Myocyte (in vitro differentiated cells): ENCODE data around the gene VPS33A. TPM values are rescaled to one million over a fixed set of nuclear protein-coding genes. Genes with fewer than 3 reads are reported as not detected.
"Not testable (repeated sequence)": the region's sequence is repeated elsewhere in the genome, so short reads cannot be mapped to it uniquely, and the experiment has no call there.

Experiments used
- DNase-seq: peaks from one replicate; pipeline ENCODE4 v3.0.0-alpha.2; 2012; ENCODE audit warnings: low read depth
- polyA plus RNA-seq: library from polyadenylated mRNA; unstranded; fragments of >200 nt; gene quantifications from one replicate; pipeline ENCODE4 v1.2.1, GENCODE V29; 2012; ENCODE audit warnings: missing spikeins
- total RNA-seq: library from RNA; depleted of rRNA; stranded (reverse); fragments of >200 nt; gene quantifications from 2 replicates; pipeline ENCODE4 v1.2.3, GENCODE V29; 2014

The VPS33A gene
- 19.0 and 20.0 TPM in 2 replicates for total RNA-seq
- polyA plus RNA-seq = 19.7 TPM

DNA sequence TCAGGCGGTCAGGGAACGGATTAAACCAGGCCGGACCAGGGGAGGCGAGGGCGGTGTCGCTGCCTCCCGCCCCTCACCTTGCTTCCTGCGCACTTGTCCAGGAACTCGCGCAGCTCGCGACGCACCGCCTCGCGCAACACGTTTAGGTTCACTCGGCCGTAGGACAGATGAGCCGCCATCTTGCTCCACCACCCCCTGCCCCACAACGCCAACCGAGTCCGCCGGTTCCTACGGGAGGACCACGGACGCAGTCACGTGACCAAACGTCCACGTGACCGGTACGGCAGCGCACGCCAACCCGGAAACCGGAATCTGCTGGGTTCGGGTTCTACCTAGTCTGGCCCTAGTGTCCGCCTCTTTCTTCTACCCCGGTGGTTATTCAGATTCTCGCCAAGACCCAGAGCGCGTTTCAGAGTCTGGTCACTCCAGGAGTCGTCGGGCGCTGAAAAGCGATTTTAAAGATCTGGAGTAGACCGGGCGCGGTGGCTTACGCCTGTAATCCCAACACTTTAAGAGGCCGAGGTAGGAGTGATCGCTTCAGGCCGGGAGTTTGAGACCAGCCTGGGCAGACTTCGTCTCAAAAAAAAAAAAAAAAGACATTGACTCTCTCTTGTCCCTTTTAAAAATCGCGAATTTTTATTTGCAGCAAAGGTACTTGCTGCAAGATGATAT lies at the start of gene VPS33A:
TSS of gene VPS33A (minus strand) at position 265 of the 672 bp plus-strand sequence. CDS start at position 179, 86 bp downstream.
- DNase-seq = peak; percentile 98

DNA sequence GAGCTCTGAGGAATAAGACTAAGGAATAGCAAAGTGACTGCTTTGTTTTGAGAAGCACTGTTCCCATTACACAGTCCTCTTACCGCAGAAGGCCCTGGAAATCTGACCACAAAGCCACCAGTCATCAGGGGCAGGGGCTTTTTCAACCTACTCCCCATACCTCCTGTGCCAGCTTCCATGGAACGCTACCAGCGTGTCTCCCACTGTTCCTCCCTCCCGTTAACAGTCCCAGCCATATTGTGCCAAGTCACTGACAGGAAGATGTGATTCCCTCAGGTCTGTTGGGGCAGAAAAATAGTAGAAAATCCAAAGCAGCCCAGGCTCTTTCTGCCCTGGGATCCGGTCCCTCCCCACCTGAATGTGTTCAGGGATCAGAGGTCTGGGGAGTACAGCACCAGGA lies 46.6 kb upstream of the VPS33A start:
- peak; percentile 70 for DNase-seq

DNA sequence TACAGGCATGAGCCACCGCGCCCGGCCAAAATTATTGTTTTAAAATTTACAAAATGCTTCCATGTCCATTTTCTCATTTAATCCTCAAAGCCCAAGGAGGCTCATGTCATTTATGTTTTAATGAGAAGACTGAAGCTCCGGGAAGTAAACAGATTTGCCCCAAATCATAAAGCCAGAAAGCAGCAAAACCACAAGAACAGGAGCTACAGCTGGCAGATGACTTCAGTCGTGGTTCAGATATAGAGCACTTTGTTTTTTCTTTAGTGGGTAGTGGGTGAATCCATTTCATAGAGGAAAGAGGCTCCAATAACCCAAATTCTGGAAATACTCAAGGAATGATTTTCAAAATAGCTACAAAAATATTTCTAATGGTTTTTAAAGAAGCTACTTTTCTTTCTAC lies 45.4 kb upstream of the VPS33A start:
- peak; percentile 38 for DNase-seq

DNA sequence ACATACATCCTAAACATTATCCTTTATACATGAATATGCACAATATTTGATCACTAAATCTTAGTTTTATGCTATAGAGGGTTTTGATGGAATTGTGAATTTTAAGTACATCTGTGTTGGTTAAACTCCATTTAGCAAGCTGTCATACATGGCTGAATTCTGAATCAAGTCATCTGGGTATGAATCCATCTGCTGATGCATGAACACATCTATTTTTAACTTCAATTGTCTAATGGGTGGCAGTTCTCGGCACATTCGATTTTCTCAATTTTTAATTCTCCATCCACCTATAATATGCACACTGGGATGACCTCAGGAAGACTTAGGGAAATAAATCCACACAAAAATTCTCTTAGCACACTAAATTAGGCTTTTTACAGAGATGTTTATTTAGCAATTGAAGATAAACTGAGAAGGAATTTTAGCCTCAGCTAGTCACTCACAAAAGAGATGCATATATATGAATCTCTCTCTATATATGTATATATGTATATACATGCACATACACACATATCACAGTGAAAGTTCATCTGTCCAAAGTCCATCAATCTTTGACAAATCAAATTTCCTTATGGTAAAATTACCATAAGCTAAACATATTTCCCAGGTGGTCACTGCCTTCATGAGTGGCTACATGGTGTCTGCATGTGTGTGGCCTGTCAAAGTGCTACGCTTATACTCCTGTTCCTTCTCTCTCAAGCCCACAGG lies 44.5 kb upstream of the VPS33A start:
- DNase-seq = peak; percentile 53

DNA sequence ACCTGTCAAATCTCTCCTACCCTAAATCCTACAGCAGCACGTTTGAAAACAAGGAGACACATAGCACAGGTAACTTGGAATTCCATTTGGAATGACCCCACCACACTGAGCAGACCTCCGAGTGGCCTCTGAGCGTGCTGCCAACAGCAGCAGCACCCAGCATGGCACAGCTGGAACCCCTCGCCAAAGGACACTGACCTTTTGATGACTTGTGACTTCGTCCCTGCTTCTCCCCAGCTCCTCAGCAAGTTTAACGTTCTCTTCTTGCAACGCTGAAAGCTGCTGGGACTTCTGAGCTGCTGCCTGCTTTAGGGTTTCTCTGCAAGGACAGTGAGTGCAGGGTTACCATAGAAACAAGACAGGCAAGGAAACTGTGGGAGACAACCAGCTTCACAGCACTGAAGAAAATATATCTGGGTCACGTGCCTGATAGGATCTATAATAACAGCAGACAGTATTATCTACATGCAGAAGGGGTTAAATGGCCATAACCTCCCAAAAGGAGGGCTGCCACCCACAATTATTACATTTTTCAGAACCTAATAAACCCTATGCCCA lies 43.3 kb upstream of the VPS33A start:
- no peak for DNase-seq

DNA sequence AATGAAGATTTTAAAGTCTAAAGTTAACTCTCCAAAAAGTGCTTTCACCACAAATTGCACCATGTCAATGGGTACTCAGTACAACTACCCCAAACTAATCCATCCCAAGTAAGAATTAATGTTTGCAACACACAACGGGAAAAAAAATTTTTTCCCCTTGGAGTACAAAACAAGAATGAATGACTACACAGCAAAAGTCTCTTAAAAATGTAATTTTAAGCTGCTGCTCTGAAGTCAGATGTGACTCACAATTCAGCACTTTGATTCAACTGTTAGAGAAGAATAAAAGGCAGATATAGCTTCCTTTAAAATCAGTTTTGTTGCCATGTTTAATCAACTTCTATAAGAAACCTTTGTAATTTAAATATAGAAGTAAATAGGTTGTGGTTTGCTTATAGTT lies 42.5 kb upstream of the VPS33A start:
- no peak for DNase-seq

DNA sequence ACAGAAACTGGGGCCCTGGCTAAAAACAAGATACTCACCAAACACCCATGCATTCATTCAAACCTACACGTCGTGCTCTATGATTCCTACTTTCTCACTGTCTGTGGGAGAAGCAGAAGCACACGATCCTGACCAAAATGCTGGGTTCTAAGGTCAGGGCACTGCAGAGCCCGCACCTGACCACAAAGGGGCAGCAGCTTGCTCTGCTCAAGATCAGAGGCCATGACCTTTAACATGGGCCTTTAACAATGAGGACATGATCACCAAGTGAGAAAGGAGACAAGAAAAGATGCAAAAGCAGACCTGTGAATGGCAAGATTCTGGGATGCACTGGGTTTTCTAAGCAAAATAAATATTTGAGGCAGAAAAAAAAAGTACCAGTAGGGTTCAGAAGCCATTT lies 40.1 kb upstream of the VPS33A start:
- DNase-seq = no peak

DNA sequence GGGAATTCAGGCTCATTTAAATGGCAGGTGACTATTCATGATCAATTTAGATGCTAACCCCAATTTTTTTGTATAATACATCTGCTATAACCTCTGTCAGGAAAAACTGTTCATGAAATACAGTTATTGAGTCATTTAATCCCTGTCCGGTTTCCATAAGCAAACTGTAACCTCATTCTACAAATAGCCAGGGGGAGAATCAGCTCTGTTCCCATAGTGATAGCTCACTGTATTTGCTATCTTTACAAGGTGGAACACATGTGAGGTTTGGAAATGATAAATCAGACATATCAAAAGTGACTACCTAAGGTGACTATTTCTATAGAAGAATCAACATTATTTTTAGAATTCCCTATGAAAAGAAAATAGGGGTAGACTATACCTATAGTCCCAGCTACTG lies 38.6 kb upstream of the VPS33A start:
- DNase-seq = no peak

DNA sequence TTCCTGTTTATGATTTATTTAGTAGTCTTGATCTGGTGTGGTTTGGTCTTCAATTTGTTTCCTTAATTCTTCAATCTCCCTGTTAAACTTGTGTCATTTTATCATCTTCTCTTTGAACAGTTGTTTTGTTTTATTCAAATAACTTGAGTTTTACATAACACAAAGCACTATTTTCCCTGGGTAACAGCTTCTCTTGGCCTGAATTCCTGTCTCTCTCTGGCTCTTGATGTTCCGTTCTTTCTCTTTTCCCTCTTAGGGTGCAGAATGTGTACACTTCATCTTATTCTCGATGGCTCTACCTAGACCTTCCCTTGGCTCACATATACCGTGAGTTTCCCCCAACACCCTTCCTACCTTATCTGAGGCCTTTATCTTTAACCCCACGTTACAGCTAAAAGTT lies 36.8 kb upstream of the VPS33A start:
- no peak for DNase-seq

DNA sequence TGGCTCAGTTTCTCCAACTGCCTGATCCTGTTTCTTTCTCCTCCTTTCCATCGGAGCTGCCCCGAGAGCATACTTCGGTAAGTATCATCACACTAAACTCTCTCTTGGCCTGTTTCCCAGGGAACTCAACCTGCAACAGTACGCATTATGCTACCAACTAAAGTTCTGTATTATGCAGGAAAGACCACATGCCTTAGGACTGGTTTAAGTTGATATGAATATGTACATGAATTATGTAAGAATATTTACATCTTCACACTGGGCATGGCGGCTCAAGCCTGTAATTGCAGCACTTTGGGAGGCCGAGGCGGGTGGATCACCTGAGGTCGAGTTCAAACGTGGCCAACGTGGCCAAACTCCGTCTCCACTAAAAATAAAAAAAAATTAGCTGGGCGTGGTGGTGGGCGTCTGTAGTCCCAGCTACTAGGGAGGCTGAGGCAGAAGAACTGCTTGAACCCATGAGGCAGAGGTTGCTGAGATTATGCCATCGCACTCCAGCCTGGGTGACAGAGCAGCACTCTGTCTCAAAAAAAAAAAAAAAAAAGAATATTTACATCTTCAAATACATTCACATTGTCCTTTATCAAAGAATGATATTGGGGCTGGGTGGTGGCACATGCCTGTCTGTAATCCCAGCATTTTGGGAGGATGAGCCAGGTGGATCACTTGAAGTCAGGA lies 31.9 kb upstream of the VPS33A start:
- DNase-seq = no peak

DNA sequence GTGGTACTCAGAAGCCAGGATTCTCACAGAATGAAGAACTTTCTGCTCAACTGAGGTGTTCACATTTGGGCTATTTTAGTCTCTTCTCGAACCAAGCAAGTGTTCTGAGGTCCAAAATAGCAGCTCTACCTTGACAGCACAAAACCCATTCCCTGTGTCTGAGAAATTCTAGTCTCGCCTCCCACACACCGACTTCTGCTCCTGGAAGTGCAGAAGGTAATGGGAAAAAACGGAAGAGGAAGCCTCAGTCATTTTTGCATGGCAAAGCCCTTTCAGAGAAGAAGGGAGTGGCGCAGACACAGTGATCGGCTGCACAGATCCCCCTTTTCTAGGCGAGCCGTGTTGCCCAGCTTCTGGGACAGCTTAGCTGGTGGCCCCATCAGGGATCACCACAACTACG lies 31.2 kb upstream of the VPS33A start:
- no peak for DNase-seq

DNA sequence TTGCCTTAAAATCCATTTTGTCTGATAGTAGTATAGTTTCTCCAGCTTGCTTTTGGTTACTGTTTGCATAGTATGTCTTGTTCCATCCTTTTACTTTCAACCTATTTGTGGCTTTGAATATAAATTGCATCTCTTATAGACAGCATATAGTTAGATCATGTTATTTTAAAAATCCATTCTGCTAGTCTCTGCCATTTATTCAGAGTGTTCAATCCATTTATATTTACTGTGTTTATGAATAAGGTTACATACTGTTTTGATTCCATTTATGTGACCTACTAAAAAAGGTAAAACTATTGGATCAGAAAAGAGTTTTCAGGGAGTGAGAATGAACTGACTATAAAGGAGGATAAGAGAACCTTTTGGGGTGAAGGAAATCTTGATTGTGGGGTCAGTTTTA lies 29.6 kb upstream of the VPS33A start:
- DNase-seq = no peak

DNA sequence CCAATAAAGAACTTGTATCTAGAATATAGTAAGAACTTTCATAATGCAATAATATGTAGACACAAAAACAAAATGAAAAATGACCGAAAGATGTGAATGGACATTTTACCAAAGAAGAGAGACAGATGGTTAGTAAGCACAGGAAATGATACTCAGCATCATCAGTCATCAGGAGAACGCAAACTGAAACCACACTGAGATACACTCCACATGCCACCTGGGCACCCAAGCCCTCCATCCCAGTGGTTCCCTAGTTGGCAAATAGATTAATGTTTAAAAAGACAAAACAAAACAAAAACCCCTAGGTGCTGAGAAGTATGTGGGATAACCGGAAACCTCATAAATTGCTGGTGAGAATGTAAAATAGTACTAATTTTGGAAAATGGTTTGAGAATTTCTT lies 26.8 kb upstream of the VPS33A start:
- no peak for DNase-seq

DNA sequence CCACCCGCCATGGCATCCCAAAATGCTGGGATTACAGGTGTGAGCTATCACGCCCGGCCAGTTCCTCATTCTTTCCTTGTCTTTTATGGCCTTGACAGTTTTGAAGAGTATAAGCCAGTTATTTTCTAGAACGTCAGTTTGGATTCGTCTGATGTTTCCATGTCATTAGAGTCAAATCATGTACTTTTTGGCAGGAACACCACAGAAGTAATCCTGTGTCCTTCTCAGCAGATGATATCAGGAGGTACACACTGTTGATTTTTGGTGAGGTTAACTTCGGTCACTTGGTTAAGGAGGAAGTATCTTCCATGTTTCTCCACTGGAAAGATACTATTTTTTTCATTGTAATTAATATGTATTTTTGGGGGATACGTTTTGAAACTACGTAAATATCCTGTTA lies 25.1 kb upstream of the VPS33A start:
- no peak for DNase-seq

DNA sequence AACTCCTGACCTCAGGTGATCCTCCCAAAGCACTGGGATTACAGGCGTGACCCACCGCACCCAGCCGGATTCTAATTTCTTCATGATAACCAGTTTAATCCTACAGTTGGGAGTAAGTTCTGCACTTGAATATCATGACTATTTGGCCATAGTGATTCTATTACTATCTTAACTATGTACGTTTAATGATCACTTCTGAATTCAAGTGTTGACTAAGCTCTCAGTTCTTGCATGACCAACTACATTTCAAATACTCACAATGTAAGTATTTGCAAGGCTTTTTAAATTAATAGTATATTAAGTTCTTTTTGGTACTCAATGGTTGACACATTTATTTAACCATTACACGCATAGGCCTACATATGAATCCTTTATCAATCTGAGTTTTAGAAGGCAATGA lies 17.4 kb upstream of the VPS33A start:
- no peak for DNase-seq

DNA sequence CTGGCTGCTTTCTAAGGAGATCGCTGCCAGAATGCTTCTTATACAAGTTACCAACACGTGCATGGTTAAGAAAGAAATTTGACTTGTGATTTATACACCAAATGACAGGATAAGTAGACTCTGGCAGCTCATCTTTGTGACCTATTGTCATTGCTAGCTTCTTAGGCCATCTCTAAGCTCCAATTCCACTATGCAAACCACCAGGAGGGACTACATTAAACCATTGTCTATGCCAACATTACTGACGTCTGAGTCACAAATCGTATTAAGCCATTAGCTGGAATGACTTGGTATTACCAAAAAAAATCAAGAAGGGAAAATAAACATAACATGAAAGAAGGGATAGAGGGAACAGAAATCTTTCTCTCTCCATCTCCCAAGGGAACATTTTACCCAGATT lies 15.8 kb upstream of the VPS33A start:
- DNase-seq = peak; percentile 76

DNA sequence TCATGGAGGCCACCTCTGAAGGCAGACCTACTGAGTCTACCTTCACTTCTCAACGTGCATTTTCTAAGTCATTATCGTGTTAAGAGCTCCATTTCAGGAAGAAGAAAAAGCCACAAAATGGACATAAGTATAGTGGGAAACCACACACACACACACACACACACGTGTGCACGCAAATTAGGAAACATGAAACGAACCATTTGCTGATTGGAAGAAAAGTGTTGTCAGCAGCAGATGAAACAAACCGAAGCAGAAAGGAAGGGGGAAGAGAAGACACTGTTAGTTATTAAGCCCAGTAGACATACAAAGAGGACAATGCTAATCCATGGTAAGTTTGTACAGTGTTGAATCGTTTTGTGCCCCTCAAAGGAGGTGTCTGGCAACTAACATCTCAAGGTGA lies 9.9 kb upstream of the VPS33A start:
- DNase-seq = no peak

DNA sequence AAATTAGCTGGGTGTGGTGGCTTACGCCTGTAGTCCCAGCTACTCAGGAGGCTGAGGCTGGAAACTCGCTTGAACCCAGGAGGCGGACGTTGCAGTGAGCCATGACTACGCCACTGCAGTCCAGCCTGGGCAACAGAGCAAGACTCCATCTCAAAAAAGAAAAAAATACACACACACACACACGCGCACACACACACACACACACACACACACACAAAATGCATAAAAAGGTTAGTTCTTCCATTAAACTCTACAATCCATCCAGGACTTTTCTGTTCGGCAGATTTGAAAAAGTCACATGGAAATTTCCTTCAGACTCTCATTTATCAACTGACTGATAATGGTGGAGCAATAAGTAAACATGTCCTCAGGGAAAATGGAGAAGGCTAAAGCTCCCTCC lies 9.2 kb upstream of the VPS33A start:
- DNase-seq = no peak

DNA sequence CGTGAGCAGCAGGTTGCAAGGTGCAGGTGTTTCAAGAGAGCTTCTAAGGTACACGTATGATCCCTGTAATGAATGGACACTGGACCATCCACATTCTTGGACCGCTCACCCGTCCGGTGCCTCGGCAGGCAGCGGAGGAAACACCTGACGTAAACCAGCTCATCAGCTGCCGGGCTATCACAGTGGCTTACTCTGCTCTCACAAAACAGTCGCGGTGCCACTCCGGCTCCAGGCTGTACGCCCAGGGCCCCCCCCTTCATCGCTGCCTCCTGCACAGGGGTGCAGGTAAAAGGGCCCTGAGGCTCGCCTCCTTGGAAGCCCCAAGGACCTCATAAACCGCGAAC lies 436 bp downstream of the VPS33A start:
- DNase-seq = no peak

DNA sequence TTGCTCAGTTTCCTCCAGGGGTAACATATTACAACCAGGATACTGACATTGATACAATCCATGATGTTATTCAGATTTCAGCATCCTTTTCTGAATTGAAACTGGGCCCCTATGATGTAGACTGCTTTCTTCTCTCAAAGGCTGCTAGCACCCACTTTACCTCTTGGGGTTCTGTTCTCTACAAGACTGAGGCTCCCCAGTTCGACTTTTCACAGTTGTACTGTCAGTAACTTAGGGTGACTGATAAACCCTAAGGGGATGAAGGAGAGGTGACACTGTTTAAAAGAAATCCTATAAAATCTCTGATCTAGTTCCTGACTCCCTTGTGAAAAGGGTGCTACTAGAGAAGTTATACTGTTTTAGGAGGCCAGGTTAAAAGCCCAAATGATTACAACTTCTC lies 818 bp downstream of the VPS33A start:
- DNase-seq = no peak

DNA sequence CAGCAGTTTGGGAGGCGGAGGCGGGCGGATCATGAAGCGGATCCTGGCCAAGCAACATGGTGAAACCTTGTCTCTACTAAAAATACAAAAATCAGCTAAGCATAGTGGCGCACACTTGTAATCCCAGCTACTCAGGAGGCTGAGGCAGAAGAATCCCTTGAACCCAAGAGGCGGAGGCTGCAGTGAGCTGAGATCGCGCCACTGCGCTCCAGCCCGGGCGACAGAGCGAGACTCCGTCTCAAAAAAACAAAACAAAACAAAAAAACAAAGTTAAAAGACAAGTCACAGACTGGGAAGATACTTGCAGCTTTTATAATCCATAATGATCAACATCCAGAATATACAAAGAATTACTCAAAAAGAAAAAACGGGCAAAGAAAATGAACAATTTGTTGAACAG lies 5.6 kb downstream of the VPS33A start:
- not testable (repeated sequence) for DNase-seq

DNA sequence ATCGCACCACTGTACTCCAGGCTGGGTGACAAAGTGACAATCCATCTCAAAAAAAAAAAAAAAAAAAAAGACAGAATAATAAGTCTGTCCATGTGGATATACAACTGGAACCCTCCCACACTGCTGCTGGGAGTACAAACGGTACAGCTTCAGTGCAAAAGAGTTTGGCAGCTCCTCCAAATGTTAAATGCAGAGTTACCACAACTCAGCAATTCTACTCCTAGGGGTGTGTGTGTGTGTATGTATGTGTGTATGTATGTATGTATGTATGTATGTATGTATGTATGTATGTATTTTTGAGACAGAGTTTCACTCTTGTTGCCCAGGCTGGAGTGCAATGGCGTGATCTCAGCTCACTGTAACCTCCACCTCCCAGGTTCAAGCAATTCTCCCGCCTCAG lies 7.4 kb downstream of the VPS33A start:
- not testable (repeated sequence) for DNase-seq
